NCI-H1092 treated with DMSO at 0.1 percent for 48 hours (cell line): ENCODE data around the gene CNN2.

Experiments used
- DNase-seq: peaks from one replicate; lab custom pipeline; 2025; lab: John Stamatoyannopoulos, UW

CNN2 gene

DNA sequence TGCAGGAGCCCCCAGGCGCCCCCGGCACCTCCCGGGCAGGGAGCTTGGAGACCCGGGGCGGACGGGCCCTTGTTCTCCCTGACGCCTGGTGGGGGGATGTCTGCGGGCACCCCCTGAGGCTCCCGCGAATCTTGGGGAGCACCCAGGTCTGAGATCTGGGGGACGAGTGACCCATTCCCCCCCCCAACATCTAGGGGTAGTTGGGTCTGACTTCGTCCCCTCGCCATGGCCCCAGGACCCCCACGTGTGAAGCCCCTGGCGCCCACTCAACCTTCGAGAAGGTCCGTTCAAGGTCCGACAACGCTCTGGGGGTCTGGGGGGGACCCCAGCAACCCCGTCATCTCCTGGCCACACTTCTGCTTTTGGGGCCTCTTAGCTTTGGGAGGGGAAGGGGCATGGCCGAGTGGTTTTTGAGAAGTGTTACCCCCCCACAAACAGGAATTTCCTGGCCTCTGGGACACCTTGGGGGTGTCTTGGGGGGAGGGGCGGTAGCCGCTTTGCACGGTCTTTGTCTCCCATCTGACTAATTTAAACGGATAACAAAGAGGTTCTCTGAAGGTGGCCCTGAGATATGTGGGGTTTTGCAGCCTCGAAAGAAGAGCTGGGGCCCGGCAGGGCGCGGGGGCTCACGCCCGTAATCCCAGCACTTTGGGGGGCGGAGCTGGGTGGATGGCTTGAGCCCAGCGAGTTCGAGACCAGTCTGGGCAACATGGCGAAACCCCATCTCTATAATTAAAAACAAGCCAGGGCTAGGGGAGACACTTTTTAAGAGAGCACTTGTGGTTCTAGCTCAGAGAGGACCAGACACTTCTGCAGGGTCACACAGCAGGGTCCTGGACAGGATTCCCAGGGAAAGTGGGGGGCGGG lies 608 bp downstream of the CNN2 start:
- no peak for DNase-seq

DNA sequence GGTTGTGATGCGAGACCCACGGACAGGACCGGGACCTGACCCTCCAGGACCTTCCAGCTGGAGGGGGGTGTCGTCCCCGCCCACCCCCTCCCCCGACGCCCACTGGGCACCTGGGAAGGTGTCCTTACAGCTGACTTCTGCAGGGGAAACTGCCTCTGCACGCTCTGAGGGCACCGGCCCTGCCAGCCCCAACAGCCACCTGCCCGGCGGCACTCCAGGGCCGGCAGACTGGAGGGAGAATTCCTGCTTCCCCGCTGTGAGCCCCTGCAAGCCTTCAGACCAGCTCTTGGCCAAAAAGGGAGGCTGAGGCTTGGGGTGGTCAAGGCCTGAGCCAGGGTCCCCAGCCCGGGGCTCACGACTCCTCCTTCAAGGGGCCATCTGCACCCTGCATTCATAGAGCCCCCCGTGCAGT lies 1.2 kb downstream of the CNN2 start:
- DNase-seq = no peak

DNA sequence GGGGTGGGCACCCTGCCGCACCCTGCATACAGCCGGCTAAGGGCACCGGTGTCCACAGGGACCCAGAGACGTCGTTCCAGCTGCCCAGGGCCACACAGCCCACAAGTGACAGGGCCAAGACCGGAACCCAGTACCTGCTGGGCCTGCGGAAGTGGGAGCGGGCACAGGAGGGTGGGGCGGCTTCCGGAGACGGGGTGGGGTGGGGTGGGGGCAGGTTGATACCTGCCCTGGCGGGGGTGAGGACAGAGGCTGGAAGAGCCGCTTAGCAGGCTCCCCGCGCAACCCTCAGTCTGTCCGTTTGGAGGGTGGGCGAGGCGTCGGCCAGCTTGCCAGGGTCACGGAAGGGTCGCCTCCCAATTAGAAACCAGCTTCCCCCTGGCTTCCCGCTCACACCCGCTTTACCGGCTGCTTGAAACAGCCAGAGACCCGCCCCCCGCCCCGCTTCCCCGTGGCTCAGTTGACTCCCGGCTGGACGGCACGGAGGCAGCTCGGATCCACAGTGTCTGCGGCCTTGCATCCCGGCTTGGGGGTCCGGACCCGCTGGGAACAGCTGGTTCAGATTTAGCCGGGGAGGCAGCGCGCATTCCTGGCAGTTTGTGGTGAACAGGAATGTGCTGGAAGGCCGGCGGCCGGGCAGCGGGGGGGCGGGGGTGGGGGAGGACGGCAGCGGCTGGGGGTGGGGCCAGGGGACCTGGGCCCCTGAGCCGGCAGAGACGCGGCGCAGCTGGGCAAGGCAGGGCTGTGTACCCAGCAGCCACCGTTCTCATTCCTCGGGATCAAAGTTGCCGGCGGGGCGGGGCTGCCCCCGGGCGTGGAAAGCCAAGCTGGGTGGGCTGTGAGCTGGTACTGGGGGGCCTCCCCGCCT lies 1.9 kb downstream of the CNN2 start:
- DNase-seq = no peak

DNA sequence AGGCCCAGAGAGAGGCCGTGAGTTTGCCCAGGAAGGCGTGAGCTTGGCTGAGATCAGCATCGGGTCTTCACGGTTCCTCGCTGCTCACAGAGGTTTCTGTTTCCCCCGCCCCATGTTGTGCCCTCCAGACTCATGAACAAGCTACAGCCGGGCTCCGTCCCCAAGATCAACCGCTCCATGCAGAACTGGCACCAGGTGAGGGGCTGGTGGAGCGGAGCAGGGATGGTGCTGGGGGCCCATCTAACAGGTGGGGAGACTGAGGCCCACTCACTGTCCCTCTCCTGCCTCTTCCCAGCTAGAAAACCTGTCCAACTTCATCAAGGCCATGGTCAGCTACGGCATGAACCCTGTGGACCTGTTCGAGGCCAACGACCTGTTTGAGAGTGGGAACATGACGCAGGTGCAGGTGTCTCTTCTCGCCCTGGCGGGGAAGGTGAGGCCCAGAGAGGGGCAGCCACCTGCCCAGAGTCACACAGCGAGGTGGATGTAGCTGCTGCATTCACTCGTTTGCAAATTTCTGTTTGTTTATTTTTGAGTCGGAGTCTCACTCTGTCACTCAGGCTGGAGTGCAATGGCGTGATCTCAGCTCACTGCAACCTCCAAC lies 6.0 kb downstream of the CNN2 start:
- no peak for DNase-seq

DNA sequence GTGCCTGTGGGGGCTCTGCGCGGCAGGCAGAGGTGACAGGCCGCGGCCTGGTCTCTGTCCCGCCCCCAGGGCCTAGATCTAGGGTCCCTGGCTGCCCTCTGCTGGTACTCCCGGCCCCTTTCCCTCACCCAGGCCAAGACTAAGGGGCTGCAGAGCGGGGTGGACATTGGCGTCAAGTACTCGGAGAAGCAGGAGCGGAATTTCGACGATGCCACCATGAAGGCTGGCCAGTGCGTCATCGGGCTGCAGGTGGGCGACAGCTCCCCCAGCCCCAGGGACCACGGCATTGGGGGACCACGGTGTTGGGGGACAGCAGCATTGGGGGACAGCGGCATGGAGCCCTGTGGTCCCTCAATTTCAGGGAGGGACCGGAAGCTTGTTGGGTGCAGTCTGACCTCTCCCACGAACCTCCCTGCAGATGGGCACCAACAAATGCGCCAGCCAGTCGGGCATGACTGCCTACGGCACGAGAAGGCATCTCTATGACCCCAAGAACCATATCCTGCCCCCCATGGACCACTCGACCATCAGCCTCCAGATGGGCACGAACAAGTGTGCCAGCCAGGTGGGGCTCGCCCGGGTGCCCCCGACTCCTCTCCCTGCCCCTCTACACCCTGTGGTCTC lies 9.7 kb downstream of the CNN2 start:
- no peak for DNase-seq

DNA sequence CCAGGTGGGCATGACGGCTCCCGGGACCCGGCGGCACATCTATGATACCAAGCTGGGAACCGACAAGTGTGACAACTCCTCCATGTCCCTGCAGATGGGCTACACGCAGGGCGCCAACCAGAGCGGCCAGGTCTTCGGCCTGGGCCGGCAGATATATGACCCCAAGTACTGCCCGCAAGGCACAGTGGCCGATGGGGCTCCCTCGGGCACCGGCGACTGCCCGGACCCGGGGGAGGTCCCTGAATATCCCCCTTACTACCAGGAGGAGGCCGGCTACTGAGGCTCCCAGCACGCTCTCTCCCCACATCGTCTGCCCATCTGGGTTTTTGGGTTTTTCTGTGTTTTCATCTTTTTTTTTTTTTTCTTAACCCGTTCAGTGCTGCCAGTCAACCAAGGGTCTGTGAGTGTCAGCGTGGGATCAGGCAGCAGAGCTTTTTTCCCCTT lies 11.2 kb downstream of the CNN2 start:
- no peak for DNase-seq

DNA sequence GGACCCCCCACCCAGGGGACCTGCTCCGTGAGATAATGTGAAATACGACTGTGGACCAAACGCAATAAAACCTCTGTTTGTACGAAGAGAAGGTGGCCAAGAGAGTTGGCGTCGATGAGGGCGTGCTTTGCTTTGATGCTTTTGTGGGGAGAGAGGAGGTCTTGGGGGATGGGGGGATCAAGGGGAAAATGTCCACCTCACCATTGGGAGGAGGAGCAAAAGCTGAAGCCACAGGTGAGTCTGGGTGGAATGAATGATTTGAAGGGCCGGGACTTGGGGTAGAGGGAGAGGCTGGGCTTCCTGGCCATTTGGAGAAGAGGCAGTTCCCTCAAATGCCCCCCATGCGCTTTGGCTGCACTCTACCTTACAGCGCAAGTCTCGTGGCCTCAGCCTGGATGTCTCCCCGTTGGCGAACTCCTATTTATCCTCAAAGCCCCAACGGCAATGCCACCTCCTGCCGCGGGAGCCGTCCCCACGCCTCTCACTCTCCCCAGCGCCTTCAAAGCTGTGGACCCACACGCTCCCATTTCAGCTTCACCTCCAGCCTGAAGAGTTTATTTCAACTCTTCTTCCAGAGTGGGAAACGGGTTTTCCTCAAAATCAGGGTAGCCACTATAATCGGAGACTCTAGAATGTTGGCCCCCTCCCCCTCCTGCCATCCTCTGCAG lies 12.7 kb downstream of the CNN2 start:
- no peak for DNase-seq

DNA sequence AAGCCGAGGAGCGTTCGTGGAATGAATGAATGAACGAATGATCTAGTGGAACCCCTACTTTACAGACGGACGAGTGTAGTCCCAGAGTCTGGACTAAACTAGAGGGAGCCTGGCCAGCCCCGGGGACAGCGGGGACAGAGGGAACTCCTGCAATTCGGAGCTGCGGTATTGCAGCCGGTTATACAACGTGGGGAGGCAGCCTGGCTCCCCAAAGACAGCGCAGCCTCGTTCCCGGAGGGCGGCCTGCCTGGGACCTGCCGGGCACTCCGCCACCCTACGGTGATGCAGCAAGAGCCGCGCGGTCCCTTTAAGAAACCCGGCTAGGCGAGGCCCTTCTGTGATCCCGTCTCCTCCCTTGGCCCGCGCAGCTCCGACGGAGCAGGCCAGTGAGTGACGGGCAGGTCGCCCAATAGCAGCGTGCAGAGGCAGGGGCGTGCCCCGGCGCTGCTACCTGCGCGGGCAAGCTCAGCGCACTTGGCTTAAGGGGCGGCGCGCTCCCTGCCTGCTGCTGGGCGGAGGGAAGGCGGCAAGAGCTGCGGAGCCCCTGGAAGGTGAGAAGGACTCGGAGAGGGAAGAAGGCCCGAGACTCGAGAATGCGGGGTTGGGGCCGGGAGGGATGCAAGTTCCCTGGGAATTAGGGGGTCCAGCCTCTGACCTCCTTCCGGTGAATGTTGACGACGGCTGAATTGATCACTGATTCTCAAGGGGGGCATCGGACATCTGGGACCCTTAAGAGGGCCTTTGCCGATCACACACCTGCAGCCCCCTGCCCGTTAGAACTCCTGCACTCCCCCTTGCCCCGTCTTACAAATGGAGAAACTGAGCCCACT lies 13.5 kb downstream of the CNN2 start, which contains the start of gene ABCA7:
TSS of gene ABCA7 (plus strand) at position 462 of the 830 bp plus-strand sequence. CDS start 1,255 bp downstream, outside the sequence.
- peak; percentile 99 for DNase-seq

DNA sequence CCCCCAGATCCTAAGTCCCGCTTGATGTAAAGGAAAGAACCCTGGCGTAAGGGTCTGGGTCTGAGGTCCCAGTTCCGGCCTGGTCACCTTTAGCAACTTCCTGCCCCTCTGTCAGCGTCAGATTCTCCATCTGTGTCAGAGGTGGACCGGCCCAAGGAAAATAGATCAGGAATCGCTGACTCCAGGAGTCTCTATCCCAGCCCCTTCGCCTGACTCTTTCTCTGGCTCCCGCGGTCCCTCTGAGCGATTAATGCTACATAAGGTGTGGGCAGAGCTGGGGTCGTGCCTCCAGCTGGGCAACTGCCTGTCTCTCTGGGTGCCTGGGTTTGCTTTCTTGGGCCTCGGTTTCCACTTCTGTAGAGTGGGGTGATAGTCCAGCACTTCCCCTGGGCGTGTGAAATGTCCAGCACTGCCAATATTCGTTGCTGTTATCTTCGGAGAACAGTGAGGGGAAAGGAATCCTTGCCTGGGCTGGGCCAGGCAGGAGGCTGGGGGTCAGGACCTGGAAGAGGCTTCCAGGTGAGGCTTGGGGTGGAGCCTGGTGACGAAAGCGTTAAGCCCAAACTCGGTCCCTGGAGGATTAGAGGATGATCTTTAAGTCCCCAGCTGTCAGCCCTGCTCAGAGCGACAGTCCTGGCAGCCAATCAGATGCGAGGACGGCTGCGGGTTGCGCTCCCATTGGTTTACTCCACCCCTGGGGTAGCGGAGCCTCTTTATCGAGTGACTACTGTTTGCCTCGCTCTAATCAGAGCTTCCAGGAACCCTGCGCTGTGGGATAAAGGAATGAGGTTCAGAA lies 14.3 kb downstream of the CNN2 start:
- peak; percentile 65 for DNase-seq

DNA sequence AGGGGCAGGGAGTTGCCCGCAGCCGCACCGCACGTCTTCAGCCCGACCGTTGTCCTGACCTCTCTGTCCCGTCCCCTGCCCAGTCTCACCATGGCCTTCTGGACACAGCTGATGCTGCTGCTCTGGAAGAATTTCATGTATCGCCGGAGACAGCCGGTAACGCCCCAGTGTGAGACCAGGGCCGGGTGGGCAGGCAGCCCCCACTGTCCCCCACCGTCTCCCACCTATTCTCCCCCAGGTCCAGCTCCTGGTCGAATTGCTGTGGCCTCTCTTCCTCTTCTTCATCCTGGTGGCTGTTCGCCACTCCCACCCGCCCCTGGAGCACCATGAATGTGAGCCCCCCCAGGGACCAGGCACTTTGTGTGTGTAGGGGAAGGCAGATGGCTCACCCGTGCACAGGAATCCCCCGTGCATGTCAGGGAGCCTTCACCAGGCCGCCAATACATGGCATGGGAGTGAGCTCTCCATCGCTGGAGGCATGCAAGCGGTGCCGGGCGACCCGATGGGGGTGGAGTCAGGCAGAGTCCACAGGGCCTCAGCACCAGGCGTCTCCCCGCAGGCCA lies 14.9 kb downstream of the CNN2 start:
- no peak for DNase-seq

DNA sequence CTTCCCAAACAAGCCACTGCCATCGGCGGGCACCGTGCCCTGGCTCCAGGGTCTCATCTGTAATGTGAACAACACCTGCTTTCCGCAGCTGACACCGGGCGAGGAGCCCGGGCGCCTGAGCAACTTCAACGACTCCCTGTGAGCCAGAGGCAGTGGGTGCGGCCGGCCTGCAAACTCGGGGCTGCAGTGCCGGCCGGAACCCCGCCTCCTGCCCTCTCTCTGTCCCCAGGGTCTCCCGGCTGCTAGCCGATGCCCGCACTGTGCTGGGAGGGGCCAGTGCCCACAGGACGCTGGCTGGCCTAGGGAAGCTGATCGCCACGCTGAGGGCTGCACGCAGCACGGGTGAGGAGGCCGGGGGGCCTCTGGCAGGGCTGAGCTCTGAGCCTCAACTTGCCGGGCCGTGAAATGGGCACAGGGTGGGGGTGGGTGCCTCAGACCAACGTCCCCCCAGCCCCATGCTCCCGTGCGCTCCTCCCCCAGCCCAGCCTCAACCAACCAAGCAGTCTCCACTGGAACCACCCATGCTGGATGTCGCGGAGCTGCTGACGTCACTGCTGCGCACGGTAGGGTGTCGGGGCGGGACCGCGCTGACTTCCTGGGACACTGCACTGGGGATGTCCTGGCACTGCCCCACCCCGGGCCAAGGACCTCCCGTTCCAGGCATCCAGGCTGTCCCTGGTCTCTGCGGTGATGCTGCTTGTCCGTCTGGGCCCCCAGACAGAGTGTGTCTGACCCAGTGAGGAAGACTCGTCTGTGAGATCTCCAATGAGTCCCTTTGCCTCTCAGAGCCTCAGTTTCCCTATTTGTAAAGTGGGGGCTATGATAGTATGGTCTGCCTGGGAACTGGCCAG lies 15.7 kb downstream of the CNN2 start:
- peak; percentile 52 for DNase-seq

DNA sequence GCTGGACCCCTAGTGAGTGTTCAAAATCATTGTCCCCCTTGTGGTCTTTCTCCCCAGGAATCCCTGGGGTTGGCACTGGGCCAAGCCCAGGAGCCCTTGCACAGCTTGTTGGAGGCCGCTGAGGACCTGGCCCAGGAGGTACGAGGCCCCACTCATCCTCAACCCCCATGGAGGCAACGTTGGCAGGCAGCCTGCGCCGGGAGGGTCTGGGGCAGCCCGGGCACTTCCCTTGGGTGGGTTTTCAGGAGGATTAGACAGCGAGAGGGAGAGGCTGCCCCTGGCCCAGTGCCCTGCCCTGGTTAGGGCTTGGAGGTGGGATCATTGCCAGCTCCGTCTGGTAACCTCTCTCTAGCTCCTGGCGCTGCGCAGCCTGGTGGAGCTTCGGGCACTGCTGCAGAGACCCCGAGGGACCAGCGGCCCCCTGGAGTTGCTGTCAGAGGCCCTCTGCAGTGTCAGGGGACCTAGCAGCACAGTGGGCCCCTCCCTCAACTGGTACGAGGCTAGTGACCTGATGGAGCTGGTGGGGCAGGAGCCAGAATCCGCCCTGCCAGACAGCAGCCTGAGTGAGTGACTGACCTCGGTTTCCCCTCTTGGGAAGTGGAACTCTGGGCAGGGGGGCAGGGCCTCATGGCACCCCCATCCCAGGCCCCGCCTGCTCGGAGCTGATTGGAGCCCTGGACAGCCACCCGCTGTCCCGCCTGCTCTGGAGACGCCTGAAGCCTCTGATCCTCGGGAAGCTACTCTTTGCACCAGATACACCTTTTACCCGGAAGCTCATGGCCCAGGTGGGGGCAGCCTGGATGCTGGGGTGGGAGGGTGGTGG lies 16.5 kb downstream of the CNN2 start:
- DNase-seq = peak; percentile 61

DNA sequence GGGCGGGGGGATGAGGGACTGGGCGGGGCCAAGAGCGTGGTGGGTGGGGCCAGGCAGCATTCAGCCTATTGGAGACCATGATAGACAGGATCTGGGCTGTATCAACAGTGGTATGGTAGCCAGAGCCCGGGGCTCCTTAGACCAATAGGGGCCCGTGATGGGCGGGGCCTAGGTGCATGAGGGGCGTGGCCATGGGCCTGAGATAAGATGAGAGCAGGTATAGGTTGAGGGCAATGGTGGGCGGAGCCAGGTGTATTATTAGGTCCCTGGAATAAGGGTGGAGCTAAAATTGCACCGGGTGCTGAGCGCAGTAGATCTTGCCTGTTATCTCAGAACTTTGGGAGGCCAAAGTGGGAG lies 18.8 kb downstream of the CNN2 start:
- no peak for DNase-seq

DNA sequence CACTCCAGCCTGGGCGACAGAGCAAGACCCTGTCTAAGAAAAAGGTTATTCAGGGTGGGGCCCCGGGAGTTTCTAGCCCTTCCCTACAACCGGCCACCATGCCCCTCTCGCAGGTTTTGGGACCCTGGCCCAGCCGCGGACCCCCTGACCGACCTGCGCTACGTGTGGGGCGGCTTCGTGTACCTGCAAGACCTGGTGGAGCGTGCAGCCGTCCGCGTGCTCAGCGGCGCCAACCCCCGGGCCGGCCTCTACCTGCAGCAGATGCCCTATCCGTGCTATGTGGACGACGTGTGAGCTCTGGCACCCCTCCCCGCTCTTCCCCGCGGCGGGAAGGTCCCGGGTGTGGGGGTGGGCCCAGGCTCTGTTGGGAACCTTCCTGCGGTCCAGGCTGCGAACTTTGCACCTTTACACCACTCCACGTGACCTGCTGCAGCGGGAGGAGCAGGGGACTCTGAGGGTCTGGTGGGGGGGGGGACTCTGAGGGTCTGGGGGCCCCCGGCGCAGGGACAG lies 19.8 kb downstream of the CNN2 start:
- no peak for DNase-seq

DNA sequence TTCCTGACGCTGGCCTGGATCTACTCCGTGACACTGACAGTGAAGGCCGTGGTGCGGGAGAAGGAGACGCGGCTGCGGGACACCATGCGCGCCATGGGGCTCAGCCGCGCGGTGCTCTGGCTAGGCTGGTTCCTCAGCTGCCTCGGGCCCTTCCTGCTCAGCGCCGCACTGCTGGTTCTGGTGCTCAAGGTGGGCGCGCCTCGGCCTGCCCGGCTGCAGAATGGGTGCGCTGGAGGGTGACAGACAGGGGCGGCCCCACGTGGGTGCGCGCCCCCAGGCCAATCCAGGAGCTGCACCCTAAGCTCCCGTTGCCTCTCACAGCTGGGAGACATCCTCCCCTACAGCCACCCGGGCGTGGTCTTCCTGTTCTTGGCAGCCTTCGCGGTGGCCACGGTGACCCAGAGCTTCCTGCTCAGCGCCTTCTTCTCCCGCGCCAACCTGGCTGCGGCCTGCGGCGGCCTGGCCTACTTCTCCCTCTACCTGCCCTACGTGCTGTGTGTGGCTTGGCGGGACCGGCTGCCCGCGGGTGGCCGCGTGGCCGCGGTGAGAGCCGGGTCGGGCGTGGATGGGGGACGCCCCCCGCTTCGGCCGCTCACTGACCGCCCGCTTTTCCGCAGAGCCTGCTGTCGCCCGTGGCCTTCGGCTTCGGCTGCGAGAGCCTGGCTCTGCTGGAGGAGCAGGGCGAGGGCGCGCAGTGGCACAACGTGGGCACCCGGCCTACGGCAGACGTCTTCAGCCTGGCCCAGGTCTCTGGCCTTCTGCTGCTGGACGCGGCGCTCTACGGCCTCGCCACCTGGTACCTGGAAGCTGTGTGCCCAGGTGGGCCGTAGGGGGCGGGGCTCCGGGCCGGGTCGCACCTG lies 20.7 kb downstream of the CNN2 start:
- DNase-seq = no peak

DNA sequence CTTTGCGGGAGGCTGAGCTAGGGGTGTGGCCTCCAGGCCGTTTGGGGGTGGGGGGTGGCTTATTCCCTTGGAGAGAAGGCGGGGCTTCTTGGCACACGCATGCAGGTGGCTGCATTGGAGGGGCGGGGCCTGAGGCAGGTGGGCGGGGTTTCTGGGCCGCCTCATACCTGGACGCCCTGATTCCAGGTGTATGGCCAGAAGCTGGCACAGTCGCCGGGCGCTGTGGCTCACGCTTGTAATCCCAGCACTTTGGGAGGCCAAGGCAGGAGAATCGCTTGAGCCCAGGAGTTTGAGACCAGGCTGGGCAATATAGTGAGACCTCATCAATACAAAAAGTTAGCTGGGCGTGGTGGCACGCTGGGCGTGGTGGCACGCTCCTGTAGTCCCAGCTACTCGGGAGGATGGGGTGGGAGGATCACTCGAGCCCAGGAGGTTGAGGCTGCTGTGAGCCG lies 21.3 kb downstream of the CNN2 start:
- no peak for DNase-seq
